SK-N-SH (cell line): ENCODE results near the gene ETHE1.

Experiments used
- CTCF ChIP-seq: fragments of 200-600 bp; sonication (generic); IDR thresholded peaks from 2 replicates; pipeline ENCODE4 v1.6.1; 2017; ENCODE audit warnings: antibody characterized with exemption, mild to moderate bottlenecking, moderate library complexity
- JUND ChIP-seq: IDR thresholded peaks from 2 replicates; pipeline ENCODE4 v1.4.0; 2012
- RAD21 ChIP-seq: IDR thresholded peaks from 2 replicates; pipeline ENCODE4 v1.6.1; 2012; ENCODE audit warnings: mild to moderate bottlenecking, low read length
- YY1 ChIP-seq: IDR thresholded peaks from 2 replicates; pipeline ENCODE4 v1.4.0; 2012; ENCODE audit warnings: low read depth, mild to moderate bottlenecking
- TF ChIP-seq, protein P1 (sequence below): IDR thresholded peaks from 2 replicates; pipeline ENCODE4; 2012

GRCh38 chr19:43553656-43554055 lies 26.7 kb upstream of the ETHE1 start:
- TF ChIP-seq YY1 (no peak), RAD21 (no peak), CTCF (no peak), JUND (no peak)
- TF ChIP-seq, protein P1, sequence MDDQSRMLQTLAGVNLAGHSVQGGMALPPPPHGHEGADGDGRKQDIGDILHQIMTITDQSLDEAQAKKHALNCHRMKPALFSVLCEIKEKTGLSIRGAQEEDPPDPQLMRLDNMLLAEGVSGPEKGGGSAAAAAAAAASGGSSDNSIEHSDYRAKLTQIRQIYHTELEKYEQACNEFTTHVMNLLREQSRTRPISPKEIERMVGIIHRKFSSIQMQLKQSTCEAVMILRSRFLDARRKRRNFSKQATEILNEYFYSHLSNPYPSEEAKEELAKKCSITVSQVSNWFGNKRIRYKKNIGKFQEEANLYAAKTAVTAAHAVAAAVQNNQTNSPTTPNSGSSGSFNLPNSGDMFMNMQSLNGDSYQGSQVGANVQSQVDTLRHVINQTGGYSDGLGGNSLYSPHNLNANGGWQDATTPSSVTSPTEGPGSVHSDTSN = no peak
